A673 (cell line): ENCODE data around the gene GDA. TPM values are rescaled to one million over a fixed set of nuclear protein-coding genes. Genes with fewer than 3 reads are reported as not detected.

Experiments used
- BruUV-seq: library from RNA; stranded (reverse); fragments of 400-500 nt; replicated peaks from 2 replicates; lab custom pipeline; 2021; lab: Mats Ljungman, UMichigan
- CTCF ChIA-PET: fragments of 300-600 bp; sonication (Branson Sonifier 250); formaldehyde crosslinking; loops from one replicate; lab custom pipeline; 2022; ENCODE audit warnings: antibody characterized with exemption; lab: Charles Lee
- POLR2A ChIA-PET: fragments of 300-600 bp; sonication (Branson Sonifier 250); formaldehyde crosslinking; loops from one replicate; lab custom pipeline; 2022; ENCODE audit warnings: antibody characterized with exemption; ENCODE audit not compliant: low non-redundant PET; lab: Charles Lee
- DNase-seq: peaks from one replicate; pipeline ENCODE4 v3.0.0-alpha.2; 2015; ENCODE audit warnings: low spot score
- H3K27ac ChIP-seq: fragments of 200-600 bp; sonication (generic); 2 replicates; pipeline ENCODE4 v1.5.1; 2016; ENCODE audit warnings: mixed run types, low read depth, mild to moderate bottlenecking, mixed read lengths, antibody characterized with exemption, low read length; ENCODE audit not compliant: poor library complexity, severe bottlenecking
- H3K27me3 ChIP-seq: fragments of 200-600 bp; sonication (generic); replicated peaks from 2 replicates; pipeline ENCODE4 v1.6.1; 2017; ENCODE audit warnings: mixed run types, low read depth, mild to moderate bottlenecking, mixed read lengths, antibody characterized with exemption, low read length; ENCODE audit not compliant: insufficient read depth, poor library complexity
- H3K36me3 ChIP-seq: fragments of 200-600 bp; sonication (generic); 2 replicates; pipeline ENCODE4 v1.6.1; 2016; ENCODE audit warnings: mixed run types, mild to moderate bottlenecking, mixed read lengths, antibody characterized with exemption, low read length; ENCODE audit not compliant: insufficient read depth, poor library complexity, severe bottlenecking
- H3K4me1 ChIP-seq: fragments of 200-600 bp; sonication (generic); 2 replicates; pipeline ENCODE4 v1.6.1; 2017; ENCODE audit warnings: mixed run types, mild to moderate bottlenecking, mixed read lengths, antibody characterized with exemption, low read length; ENCODE audit not compliant: insufficient read depth, poor library complexity, severe bottlenecking
- H3K4me3 ChIP-seq: fragments of 200-600 bp; sonication (generic); 2 replicates; pipeline ENCODE4 v1.5.1; 2016; ENCODE audit warnings: low read depth, mixed run types, mild to moderate bottlenecking, mixed read lengths, low read length; ENCODE audit not compliant: poor library complexity, severe bottlenecking
- H3K9me3 ChIP-seq: fragments of 200-600 bp; sonication (generic); 2 replicates; pipeline ENCODE4 v1.6.1; 2016; ENCODE audit warnings: mixed run types, low read depth, mild to moderate bottlenecking, mixed read lengths, antibody characterized with exemption, low read length; ENCODE audit not compliant: poor library complexity, severe bottlenecking
- CTCF ChIP-seq: fragments of 300-800, 200-600 bp; sonication (generic); conservative IDR thresholded peaks from 2 replicates; pipeline ENCODE4 v1.5.1; 2017; ENCODE audit warnings: low read depth, mild to moderate bottlenecking, antibody characterized with exemption, low read length, moderate library complexity, mixed read lengths
- EZH2 ChIP-seq: fragments of 200-600 bp; sonication (generic); IDR thresholded peaks from 2 replicates; pipeline ENCODE4 v1.6.1; 2017; ENCODE audit warnings: borderline replicate concordance, low read depth, mild to moderate bottlenecking, mixed read lengths, antibody characterized with exemption, low read length; ENCODE audit not compliant: poor library complexity, severe bottlenecking
- intact Hi-C: fragments of 100-400 bp; cut with micrococcal nuclease; formaldehyde crosslinking; loops from one replicate; pipeline ENCODE4 v1.10.0; 2022; ENCODE audit not compliant: unreplicated experiment
- total RNA-seq: library from RNA; stranded (reverse); gene quantifications from 2 replicates; pipeline ENCODE4 v1.2.3, GENCODE V29; 2021

GDA gene
- total RNA-seq, 1 experiment from 2014 or later: not detected

GRCh38 chr9:72168075-72168474, 18.8 kb downstream of the GDA start:
- CTCF ChIA-PET: no interaction called here
- intact Hi-C loops: no loop called here
- POLR2A ChIA-PET: no interaction called here
- H3K36me3 ChIP-seq: no peaks in the 10 kb centered on the region
- H3K27me3 ChIP-seq: no peaks in the 10 kb centered on the region
- H3K27ac ChIP-seq: no peak overlapping the region
- no TSS peak for BruUV-seq
- TF ChIP-seq CTCF: no peak
- no peak for TF ChIP-seq EZH2
- H3K4me1 ChIP-seq: no peaks in the 10 kb centered on the region
- no peak for DNase-seq
- no peaks in the 10 kb centered on the region for H3K9me3 ChIP-seq
- no peak overlapping the region for H3K4me3 ChIP-seq

DNA sequence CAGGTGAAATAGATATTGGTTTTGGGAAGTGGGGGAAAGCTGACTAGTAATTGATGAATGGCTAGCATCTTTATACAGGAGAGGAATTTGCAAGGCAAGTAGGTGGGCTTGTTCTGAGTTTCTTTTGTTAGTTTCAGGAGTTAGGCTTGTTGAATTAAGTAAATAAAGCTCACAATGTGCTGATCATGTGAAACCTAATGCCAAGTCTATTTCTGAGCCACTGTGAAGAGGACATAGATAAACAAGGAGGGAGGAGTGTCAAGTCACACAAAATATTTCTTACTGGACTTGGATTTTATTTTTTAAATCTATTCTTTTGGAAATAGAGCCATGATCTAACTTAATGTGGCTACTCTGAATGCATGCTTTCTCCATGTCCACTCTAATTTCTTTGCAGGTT, 19.9 kb downstream of the GDA start:
- DNase-seq: no peak
- Histone ChIP-seq H3K36me3 (no peaks in the 10 kb centered on the region), H3K4me3 (no peak overlapping the region), H3K27me3 (no peaks in the 10 kb centered on the region), H3K27ac (no peak overlapping the region), H3K4me1 (no peaks in the 10 kb centered on the region), H3K9me3 (no peaks in the 10 kb centered on the region)
- intact Hi-C loops: no loop called here
- BruUV-seq: no TSS peak
- TF ChIP-seq CTCF (no peak), EZH2 (no peak)
- CTCF ChIA-PET: no interaction called here
- POLR2A ChIA-PET: no interaction called here

- CTCF ChIA-PET: no interaction called here
- H3K27ac ChIP-seq: no peak overlapping the region
- POLR2A ChIA-PET: no interaction called here
Observed at GRCh38 chr9:72173080-72173479, 23.8 kb downstream of the GDA start.

More at GRCh38 chr9:72173080-72173479, 23.8 kb downstream of the GDA start:
- TF ChIP-seq EZH2 (no peak), CTCF (no peak)
- no TSS peak for BruUV-seq
- no peaks in the 10 kb centered on the region for H3K36me3 ChIP-seq
- H3K4me3 ChIP-seq: no peak overlapping the region
- DNase-seq: no peak
- no peaks in the 10 kb centered on the region for H3K9me3 ChIP-seq
- intact Hi-C loops: no loop called here
- no peaks in the 10 kb centered on the region for H3K4me1 ChIP-seq
- H3K27me3 ChIP-seq: no peaks in the 10 kb centered on the region
